K562 (cell line): ENCODE data around the gene FITM1. TPM values are rescaled to one million over a fixed set of nuclear protein-coding genes. Genes with fewer than 3 reads are reported as not detected.

Experiments used
- ATAC-seq: fragments of 200-7000 bp; cut with Tn5 transposase; 3 replicates; pipeline ENCODE4 v1.9.1; 2020; ENCODE audit warnings: moderate library complexity
- BruUV-seq: library from RNA; stranded (reverse); fragments of 400-500 nt; replicated peaks from 2 replicates; lab custom pipeline; 2021; lab: Mats Ljungman, UMichigan
- CTCF ChIA-PET: fragments of 300-600 bp; formaldehyde crosslinking; extraction: SDS; loops from one replicate; lab custom pipeline; 2021; ENCODE audit warnings: low intra/inter-chr PET ratio; lab: Yijun Ruan, JAX
- POLR2A ChIA-PET: fragments of 300-600, 350-650 bp; sonication (Branson Sonifier 250); formaldehyde crosslinking; extraction: SDS; loops from one replicate; lab custom pipeline; 2021; ENCODE audit warnings: antibody characterized with exemption, inconsistent platforms; lab: Yijun Ruan, JAX
- DNase-seq, 4 experiments: peaks; one replicate each; pipeline versions ENCODE4 v3.0.0 to v3.0.0-alpha.2; 2011 to 2018; ENCODE audit warnings: low spot score in 3 of 4, mixed read lengths in 3 of 4; ENCODE audit errors: extremely low read depth in 1 of 4
- FAIRE-seq: peaks from 2 replicates; lab custom pipeline; 2011; peaks lifted over from hg19 to GRCh38; lab: Jason Lieb, UNC
- H2AFZ ChIP-seq: 2 replicates; pipeline ENCODE4 v1.6.0; 2011; ENCODE audit warnings: low read depth, low read length, control low read depth, inconsistent platforms
- H3K27ac ChIP-seq: fragments of 200-600 bp; 3 replicates; pipeline ENCODE4 v1.8.0; 2011; ENCODE audit warnings: low read depth, mild to moderate bottlenecking, control low read depth, inconsistent platforms, low read length, moderate library complexity, mixed read lengths; ENCODE audit errors: extremely low read depth
- H3K27me3 ChIP-seq, 2 experiments: fragments of 300-600 bp in 1 of 2; 2 replicates in 1 of 2; 3 replicates in 1 of 2; pipeline versions ENCODE4 v1.6.0 to v1.8.0; 2011; ENCODE audit warnings: inconsistent platforms in 2 of 2, low read length in 2 of 2, mild to moderate bottlenecking in 1 of 2, mixed read lengths in 1 of 2, moderate library complexity in 1 of 2; ENCODE audit not compliant: control insufficient read depth in 2 of 2, insufficient read depth in 2 of 2
- H3K36me3 ChIP-seq: fragments of 300-600 bp; 3 replicates; pipeline ENCODE4 v1.8.0; 2011; ENCODE audit warnings: mild to moderate bottlenecking, low read length, inconsistent platforms; ENCODE audit not compliant: control insufficient read depth, insufficient read depth
- H3K4me1 ChIP-seq, 2 experiments: fragments of 200-600 bp in 1 of 2; replicated peaks in 1 of 2; 2 replicates in 1 of 2; 3 replicates in 1 of 2; pipeline versions ENCODE4 v1.5.1 to v1.8.0; 2011; ENCODE audit warnings: inconsistent platforms in 2 of 2, low read length in 2 of 2, mild to moderate bottlenecking in 1 of 2, mixed read lengths in 1 of 2, moderate library complexity in 1 of 2; ENCODE audit not compliant: control insufficient read depth in 2 of 2, insufficient read depth in 2 of 2
- H3K4me2 ChIP-seq: 2 replicates; pipeline ENCODE4 v1.6.1; 2011; ENCODE audit warnings: low read length, control low read depth, inconsistent platforms, mixed read lengths; ENCODE audit not compliant: insufficient read depth
- H3K4me3 ChIP-seq: fragments of 200-600 bp; sonication (generic), shearing (Covaris generic); 2 replicates; pipeline ENCODE4 v1.5.1; 2016; ENCODE audit warnings: control low read depth, inconsistent platforms
- H3K79me2 ChIP-seq: fragments of 200-600 bp; 3 replicates; pipeline ENCODE4 v1.8.0; 2011; ENCODE audit warnings: low read length, inconsistent platforms; ENCODE audit not compliant: control insufficient read depth, insufficient read depth
- H3K9ac ChIP-seq, 2 experiments: 2 replicates each; pipeline versions ENCODE4 v1.6.0 to v1.6.1; 2011; ENCODE audit warnings: low read depth in 2 of 2, low read length in 2 of 2, control low read depth in 1 of 2, inconsistent platforms in 1 of 2, mild to moderate bottlenecking in 1 of 2, mixed read lengths in 1 of 2; ENCODE audit not compliant: insufficient read depth in 1 of 2
- H3K9me1 ChIP-seq: one replicate; pipeline ENCODE4 v1.6.0; 2011; ENCODE audit warnings: inconsistent platforms, mild to moderate bottlenecking, low read length, moderate library complexity; ENCODE audit not compliant: control insufficient read depth, insufficient read depth
- H3K9me3 ChIP-seq: replicated peaks from 2 replicates; pipeline ENCODE4 v1.5.1; 2011; ENCODE audit warnings: low read depth, low read length, inconsistent platforms; ENCODE audit not compliant: control insufficient read depth, insufficient read depth
- H4K20me1 ChIP-seq: replicated peaks from 2 replicates; pipeline ENCODE4 v1.6.1; 2011; ENCODE audit warnings: low read length, inconsistent platforms, mixed read lengths; ENCODE audit not compliant: control insufficient read depth, insufficient read depth
- HCFC1 ChIP-seq: IDR thresholded peaks from 2 replicates; pipeline ENCODE4 v1.6.1; 2012; ENCODE audit warnings: low read depth, low read length, improper control_type of control experiment
- NFE2L1 ChIP-seq: fragments of 450-650 bp; IDR thresholded peaks from 2 replicates; pipeline ENCODE4 v1.6.1; 2016; ENCODE audit warnings: missing genetic modification characterization, low read depth, mild to moderate bottlenecking, missing compliant biosample characterization, moderate library complexity, borderline replicate concordance
- POLR2B ChIP-seq: fragments of 450-650 bp; IDR thresholded peaks from 2 replicates; pipeline ENCODE4 v1.6.1; 2018; ENCODE audit warnings: low read depth; ENCODE audit not compliant: partially characterized antibody
- RBFOX2 ChIP-seq: fragments of 200-400 bp; formaldehyde crosslinking; IDR thresholded peaks from 2 replicates; pipeline ENCODE4 v1.6.1; 2017; ENCODE audit warnings: low read depth, mild to moderate bottlenecking, low read length, moderate library complexity
- RFX7 ChIP-seq: fragments of 250-450 bp; sonication (Bioruptor Pico); IDR thresholded peaks from 2 replicates; pipeline ENCODE4 v1.5.1; 2021; ENCODE audit warnings: mild to moderate bottlenecking
- SMARCA5 ChIP-seq: fragments of 450-650 bp; IDR thresholded peaks from 2 replicates; pipeline ENCODE4 v1.6.1; 2016
- SRSF9 ChIP-seq: fragments of 200-400 bp; formaldehyde crosslinking; IDR thresholded peaks from 2 replicates; pipeline ENCODE4 v1.6.1; 2017; ENCODE audit warnings: low read depth, low read length, borderline replicate concordance
- TBL1XR1 ChIP-seq, 2 experiments: IDR thresholded peaks; 2 replicates each; pipeline ENCODE4 v1.6.1; 2012; ENCODE audit warnings: improper control_type of control experiment in 2 of 2, low read length in 2 of 2, mild to moderate bottlenecking in 1 of 2
- ZNF253 ChIP-seq: fragments of 250-450 bp; sonication (Bioruptor Pico); conservative IDR thresholded peaks from 2 replicates; pipeline ENCODE4 v1.6.1; 2021; ENCODE audit warnings: mild to moderate bottlenecking
- WGBS: fragments of 100-300 bp; shearing (Covaris generic); methylation state at CpG from one replicate; pipeline ENCODE4 v1.1.6; 2016; ENCODE audit warnings: low coverage, mixed read lengths; ENCODE audit not compliant: insufficient coverage; ENCODE audit errors: missing lambda C conversion rate; 5-methylcytosine and 5-hydroxymethylcytosine counted together
- in situ Hi-C: fragments of 300-500 bp; cut with MboI; formaldehyde crosslinking; loops from 4 replicates; pipeline ENCODE4 v1.15.0; 2018; ENCODE audit warnings: inconsistent platforms, mixed read lengths
- intact Hi-C: fragments of 100-400 bp; cut with micrococcal nuclease; formaldehyde crosslinking; loops from 2 replicates; pipeline ENCODE4 v1.14.2; 2022
- polyA plus RNA-seq, 8 experiments: library from polyadenylated mRNA; depleted of rRNA in 4 of 8; stranded (reverse) in 5 of 8; unstranded in 3 of 8; fragments of >200 nt; fragmentation: Nextera tagmentation in 2 of 8; fragmentation: Illumina TruSeq in 1 of 8; extraction: Ambion mirVana in 2 of 8; extraction: Trizol in 1 of 8; gene quantifications; 2 replicates each; pipeline versions ENCODE4 v1.2.1 to v1.2.3, GENCODE V29; 2011 to 2014; ENCODE audit warnings: inconsistent platforms in 1 of 8, missing spikeins in 1 of 8
- total RNA-seq, 7 experiments: library from RNA; depleted of rRNA in 6 of 7; stranded (reverse); fragments of >200 nt in 6 of 7; fragmentation: Illumina TruSeq in 2 of 7; extraction: Trizol in 2 of 7; gene quantifications; 2 replicates each; pipeline versions ENCODE4 v1.2.1 to v1.2.3, GENCODE V29; 2011 to 2021; ENCODE audit warnings: low replicate concordance in 1 of 7
- TF ChIP-seq, protein P1 (sequence below): fragments of 450-650 bp; IDR thresholded peaks from 2 replicates; pipeline ENCODE4 v1.6.1; 2014; ENCODE audit warnings: low read depth, mild to moderate bottlenecking, moderate library complexity, borderline replicate concordance
- TF ChIP-seq, protein P2 (sequence below): fragments of 450-650 bp; IDR thresholded peaks from one replicate; pipeline ENCODE4 v1.6.1; 2018; ENCODE audit warnings: mild to moderate bottlenecking, moderate library complexity; ENCODE audit not compliant: partially characterized antibody
- TF ChIP-seq, protein P3 (sequence below): fragments of 450-650 bp; conservative IDR thresholded peaks from 2 replicates; pipeline ENCODE4 v1.6.1; 2016; ENCODE audit warnings: missing genetic modification characterization, low read depth, mild to moderate bottlenecking, missing compliant biosample characterization, moderate library complexity

The FITM1 gene
- total and polyA plus RNA-seq, 9 of the 15 experiments (the other 6 are each of a cell fraction or from before 2014, with no cell fraction given): 0.09 to 0.20 TPM; not detected in 7

DNA sequence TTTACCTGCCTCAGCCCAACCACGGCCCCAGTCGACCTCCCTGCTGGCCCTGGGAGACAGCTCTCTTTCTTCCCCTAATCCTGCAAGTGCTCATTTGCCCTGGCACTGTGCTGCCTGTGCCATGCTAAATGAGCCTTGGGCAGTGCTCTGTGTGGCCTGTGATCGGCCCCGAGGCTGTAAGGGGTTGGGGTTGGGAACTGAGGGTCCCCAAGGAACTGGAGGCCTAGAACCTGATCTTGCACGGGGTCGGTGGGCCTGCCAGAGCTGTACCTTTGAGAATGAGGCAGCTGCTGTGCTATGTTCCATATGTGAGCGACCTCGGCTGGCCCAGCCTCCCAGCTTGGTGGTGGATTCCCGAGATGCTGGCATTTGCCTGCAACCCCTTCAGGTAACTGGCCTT lies 19.6 kb downstream of the FITM1 start:
- H3K9me1 ChIP-seq: peaks cover 5% of the 10 kb centered on the region
- H3K9me3 ChIP-seq: no peaks in the 10 kb centered on the region
- TF ChIP-seq SMARCA5: no peak
- TF ChIP-seq RBFOX2: 0 out of 2 replicates have a peak, but pooled peaks have one; percentile 25
- TF ChIP-seq, protein P1, sequence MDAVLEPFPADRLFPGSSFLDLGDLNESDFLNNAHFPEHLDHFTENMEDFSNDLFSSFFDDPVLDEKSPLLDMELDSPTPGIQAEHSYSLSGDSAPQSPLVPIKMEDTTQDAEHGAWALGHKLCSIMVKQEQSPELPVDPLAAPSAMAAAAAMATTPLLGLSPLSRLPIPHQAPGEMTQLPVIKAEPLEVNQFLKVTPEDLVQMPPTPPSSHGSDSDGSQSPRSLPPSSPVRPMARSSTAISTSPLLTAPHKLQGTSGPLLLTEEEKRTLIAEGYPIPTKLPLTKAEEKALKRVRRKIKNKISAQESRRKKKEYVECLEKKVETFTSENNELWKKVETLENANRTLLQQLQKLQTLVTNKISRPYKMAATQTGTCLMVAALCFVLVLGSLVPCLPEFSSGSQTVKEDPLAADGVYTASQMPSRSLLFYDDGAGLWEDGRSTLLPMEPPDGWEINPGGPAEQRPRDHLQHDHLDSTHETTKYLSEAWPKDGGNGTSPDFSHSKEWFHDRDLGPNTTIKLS: no peak
- no peak overlapping the region for H3K4me3 ChIP-seq
- peaks cover 28% of the 10 kb centered on the region for H3K79me2 ChIP-seq
- no peak overlapping the region for H2AFZ ChIP-seq
- no peak overlapping the region for H3K27ac ChIP-seq
- peaks cover 49% of the 10 kb centered on the region; the same call in 2 of the 3 replicates for H3K36me3 ChIP-seq
- 100% methylated on average over 5 of the region's 9 CpGs for WGBS
- no peak overlapping the region for H3K4me2 ChIP-seq
- FAIRE-seq (no peak), DNase-seq (no peak), ATAC-seq (no peak)
- peaks cover 12 to 33% of the 10 kb centered on the region in 2 experiments; a peak in 4 of 5 replicates for H3K4me1 ChIP-seq
- POLR2A ChIA-PET: interaction anchor here (0.5 to 1.2 kb wide), 2 partner anchors 9 to 13 kb away, joined by 4 read pairs; partner anchors contain the start of gene EMC9
- no peaks in the 10 kb centered on the region for H3K27me3 ChIP-seq
- no peaks in the 10 kb centered on the region for H4K20me1 ChIP-seq
- intact Hi-C loops: no loop called here
- CTCF ChIA-PET: no interaction called here
- peak overlapping the region in 1 of 2 experiments; percentile 50; a peak in 1 of 4 replicates for H3K9ac ChIP-seq
- in situ Hi-C loops: no loop called here
- no TSS peak for BruUV-seq

DNA sequence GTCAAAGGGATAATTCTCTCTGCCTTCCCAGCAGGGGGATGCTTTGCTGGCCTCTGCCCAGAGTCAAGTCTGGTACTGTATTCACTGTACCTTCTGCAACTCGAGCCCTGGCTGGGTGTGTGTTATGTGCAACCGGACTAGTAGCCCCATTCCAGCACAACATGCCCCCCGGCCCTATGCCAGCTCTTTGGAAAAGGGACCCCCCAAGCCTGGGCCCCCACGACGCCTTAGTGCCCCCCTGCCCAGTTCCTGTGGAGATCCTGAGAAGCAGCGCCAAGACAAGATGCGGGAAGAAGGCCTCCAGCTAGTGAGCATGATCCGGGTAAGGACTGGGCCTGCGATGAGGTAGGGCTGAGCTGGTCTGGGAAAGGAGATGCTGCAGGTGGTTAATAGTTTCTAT lies 20.1 kb downstream of the FITM1 start:
- intact Hi-C loops (no loop called here), in situ Hi-C loops (no loop called here)
- Histone ChIP-seq H3K9me1 (peaks cover under 1% of the 10 kb centered on the region), H3K36me3 (peaks cover 54% of the 10 kb centered on the region; the same call in 2 of the 3 replicates), H3K27ac (no peak overlapping the region), H4K20me1 (no peaks in the 10 kb centered on the region), H3K27me3 (no peaks in the 10 kb centered on the region), H3K4me1 (peaks cover 8 to 28% of the 10 kb centered on the region in 2 experiments; a peak in 4 of 5 replicates), H3K9me3 (no peaks in the 10 kb centered on the region), H2AFZ (no peak overlapping the region), H3K4me2 (no peak overlapping the region), H3K9ac (no peak overlapping the region), H3K79me2 (peaks cover 23% of the 10 kb centered on the region), H3K4me3 (no peak overlapping the region)
- WGBS: 84% methylated on average over 5 of the region's 9 CpGs
- DNase-seq (no peak), FAIRE-seq (no peak), ATAC-seq (no peak)
- no TSS peak for BruUV-seq
- POLR2A ChIA-PET: interaction anchor here (1.2 kb wide), 1 partner anchor 13 kb away, joined by 4 read pairs; no protein-coding TSS in a partner anchor
- CTCF ChIA-PET: no interaction called here
- TF ChIP-seq HCFC1: no peak
- no peak for TF ChIP-seq NFE2L1 (tag)
- TF ChIP-seq POLR2B: no peak
- no peak for TF ChIP-seq RFX7 (CRISPR knock-in tag)
- TF ChIP-seq SRSF9: no peak
- TF ChIP-seq, protein P2, sequence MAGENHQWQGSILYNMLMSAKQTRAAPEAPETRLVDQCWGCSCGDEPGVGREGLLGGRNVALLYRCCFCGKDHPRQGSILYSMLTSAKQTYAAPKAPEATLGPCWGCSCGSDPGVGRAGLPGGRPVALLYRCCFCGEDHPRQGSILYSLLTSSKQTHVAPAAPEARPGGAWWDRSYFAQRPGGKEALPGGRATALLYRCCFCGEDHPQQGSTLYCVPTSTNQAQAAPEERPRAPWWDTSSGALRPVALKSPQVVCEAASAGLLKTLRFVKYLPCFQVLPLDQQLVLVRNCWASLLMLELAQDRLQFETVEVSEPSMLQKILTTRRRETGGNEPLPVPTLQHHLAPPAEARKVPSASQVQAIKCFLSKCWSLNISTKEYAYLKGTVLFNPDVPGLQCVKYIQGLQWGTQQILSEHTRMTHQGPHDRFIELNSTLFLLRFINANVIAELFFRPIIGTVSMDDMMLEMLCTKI: no peak
- no peak for TF ChIP-seq TBL1XR1 (IDR thresholded peaks at IDR 0.05; ENCODE audit: low read length in 2 of 2)
- TF ChIP-seq ZNF253 (CRISPR knock-in tag): no peak
- TF ChIP-seq, protein P3, sequence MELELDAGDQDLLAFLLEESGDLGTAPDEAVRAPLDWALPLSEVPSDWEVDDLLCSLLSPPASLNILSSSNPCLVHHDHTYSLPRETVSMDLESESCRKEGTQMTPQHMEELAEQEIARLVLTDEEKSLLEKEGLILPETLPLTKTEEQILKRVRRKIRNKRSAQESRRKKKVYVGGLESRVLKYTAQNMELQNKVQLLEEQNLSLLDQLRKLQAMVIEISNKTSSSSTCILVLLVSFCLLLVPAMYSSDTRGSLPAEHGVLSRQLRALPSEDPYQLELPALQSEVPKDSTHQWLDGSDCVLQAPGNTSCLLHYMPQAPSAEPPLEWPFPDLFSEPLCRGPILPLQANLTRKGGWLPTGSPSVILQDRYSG (tag): no peak
